Keratinocyte (primary cell): ENCODE data around the gene SHC3.

Experiments used
- EZH2 ChIP-seq: IDR thresholded peaks from one replicate; pipeline ENCODE4 v1.6.1; 2012; ENCODE audit warnings: inconsistent platforms, mild to moderate bottlenecking, low read length, moderate library complexity
- TF ChIP-seq, protein P1 (sequence below), 3 experiments: IDR thresholded peaks in 1 of 3; conservative IDR thresholded peaks in 1 of 3; optimal IDR thresholded peaks in 1 of 3; 2 replicates in 2 of 3; 3 replicates in 1 of 3; pipeline versions ENCODE3 to v1.5.1; 2011; ENCODE audit warnings: low read length in 3 of 3, mild to moderate bottlenecking in 3 of 3, moderate library complexity in 2 of 3, control low read depth in 1 of 3, inconsistent platforms in 1 of 3; ENCODE audit not compliant: insufficient read depth in 2 of 3; ENCODE audit errors: extremely low read depth in 1 of 3

DNA sequence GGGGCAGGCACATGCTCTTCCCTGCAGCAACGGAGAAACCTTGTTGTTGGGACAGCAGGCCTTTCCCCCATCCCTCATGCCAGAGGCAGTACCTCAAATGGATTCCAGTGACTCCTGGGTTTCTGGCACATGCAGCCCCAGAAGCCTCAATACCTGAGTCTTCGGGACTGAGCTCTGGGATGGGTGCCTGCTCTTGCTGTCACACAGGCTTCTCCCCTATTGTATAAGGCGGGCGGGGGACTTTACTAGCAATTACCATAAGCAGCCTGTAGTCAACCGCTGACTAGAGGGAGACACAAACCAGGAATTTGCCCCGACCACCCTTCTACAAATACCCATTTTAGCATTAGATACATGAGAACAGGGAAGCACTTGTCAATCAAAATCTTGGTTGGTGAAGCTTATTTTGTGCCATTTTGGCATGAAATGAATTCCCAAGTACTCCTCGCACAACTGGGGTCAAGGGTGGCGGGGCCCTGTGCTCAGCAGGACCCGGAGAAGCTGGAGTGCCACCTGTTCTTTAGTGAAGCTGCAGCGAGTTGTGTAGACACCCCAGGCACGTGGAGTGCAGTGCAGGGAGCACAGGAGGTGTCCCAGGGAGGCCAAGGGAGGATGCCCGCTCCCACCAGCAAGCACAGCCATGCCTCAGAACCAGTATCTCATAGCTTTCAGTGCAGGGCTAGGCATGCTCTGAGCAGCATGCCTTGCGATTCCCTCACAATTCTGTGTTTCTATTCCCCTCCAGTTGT, 166.2 kb downstream of the SHC3 start:
- TF ChIP-seq, protein P1, sequence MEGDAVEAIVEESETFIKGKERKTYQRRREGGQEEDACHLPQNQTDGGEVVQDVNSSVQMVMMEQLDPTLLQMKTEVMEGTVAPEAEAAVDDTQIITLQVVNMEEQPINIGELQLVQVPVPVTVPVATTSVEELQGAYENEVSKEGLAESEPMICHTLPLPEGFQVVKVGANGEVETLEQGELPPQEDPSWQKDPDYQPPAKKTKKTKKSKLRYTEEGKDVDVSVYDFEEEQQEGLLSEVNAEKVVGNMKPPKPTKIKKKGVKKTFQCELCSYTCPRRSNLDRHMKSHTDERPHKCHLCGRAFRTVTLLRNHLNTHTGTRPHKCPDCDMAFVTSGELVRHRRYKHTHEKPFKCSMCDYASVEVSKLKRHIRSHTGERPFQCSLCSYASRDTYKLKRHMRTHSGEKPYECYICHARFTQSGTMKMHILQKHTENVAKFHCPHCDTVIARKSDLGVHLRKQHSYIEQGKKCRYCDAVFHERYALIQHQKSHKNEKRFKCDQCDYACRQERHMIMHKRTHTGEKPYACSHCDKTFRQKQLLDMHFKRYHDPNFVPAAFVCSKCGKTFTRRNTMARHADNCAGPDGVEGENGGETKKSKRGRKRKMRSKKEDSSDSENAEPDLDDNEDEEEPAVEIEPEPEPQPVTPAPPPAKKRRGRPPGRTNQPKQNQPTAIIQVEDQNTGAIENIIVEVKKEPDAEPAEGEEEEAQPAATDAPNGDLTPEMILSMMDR (optimal IDR thresholded peaks at IDR 0.05 in 1 of 3, IDR thresholded peaks at IDR 0.05 in 1 of 3, conservative IDR thresholded peaks at IDR 0.05 in 1 of 3; ENCODE audit: extremely low read depth in 1 of 3, insufficient read depth in 2 of 3, low read length in 3 of 3), result no peak
- TF ChIP-seq EZH2, result no peak
